ENCODE results near the gene NOL3.

NOL3 gene

DNA sequence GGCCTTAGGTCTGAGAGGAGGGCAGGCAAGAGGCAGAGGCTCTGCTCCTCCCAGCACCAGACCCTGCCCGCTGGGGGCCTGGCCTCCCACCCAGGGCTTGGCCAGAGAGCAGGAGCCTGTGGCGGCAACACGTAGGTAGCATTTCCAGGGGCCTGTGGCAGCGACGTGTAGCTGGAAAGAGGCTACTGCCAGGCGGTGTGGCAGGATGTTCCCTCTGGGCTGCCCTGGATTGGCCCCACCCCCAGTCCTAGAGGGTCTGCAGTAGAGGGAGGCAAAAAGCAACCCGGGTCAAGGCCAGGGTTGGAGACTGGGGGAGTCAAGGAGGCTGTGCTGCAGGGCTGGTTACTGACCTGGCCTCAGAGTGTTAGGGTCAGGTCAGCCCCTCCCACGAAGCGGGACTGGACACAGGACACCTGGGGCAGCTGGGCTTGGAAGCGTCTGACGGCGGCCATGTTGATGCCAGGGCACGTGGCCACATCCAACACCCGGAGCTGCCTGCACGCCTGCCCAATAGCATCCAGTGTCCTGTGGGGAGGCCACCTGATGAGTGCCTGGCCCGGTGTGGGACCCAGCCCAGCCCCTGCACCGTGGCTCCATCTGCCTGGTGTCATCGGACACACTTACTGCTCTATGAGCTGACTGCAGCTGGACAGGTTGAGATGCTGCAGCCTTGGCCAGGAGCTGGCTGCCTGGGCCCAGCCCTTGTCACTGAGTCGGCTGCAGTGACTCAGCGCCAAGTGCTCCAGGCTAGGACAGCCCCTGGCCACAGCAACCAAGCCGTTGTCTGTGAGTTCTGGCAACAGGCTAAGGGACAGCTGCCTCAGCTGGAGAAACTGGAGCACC is 37.1 kb downstream of the NOL3 start:
- DNase-seq: no peak

DNA sequence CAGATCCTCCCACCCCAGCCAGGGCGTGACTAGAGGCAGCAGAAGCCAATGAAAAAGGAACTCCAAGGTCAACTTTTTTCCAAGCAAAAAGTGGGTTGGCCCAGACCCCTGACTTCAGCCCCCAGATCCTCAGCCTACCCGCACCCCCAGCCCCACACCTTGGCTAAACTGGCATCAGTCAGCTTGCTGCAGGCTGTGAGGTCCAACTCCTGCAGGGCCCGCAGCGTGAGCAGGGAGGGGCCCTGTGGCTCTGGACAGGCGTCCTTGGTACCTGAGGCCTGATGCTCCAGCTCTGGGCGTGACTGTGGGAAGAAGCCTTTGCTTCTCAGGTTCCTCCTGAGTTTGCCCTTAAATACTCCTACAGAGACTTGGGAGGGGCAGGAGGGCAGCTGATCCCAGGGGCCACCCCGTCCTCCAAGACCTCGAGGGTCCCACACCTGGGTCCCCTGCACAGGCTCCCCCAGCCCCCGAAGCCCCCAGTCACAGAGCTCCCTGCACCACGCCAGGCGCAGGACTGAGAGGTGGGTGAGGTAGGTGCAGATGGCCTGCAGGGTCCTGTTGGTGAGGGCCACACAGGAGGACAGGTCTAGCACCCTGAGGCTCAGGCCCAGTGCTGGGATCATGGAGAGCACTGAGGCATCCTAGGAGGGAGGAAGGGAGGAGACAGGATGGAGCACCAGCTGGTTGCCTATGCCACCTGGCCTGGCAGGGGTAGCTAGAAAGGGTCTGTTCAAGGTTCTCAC is 38.0 kb downstream of the NOL3 start:
- DNase-seq: no peak

DNA sequence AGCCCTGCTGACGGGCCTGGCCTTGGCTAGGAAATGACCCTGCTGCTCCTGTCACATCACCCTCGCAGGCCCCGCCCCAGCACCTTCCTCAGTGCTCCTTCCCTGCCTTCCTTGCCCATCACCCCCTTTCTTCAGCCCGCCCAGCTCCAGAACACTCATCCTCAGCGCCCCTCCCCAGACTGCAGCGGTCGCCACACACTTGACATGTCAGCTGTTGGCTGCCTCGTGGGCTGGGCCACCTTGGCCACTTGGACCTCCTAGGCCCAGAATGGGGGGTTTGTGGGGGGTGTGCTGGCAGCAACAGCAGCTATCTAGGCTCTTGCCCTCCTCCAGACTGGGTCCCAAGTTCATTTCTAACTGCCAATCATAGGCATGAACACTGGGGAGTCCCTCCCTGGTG is 39.2 kb downstream of the NOL3 start:
- DNase-seq: no peak

- DNase-seq: no peak
Measured at GRCh38 chr16:67210069-67210937, 40.0 kb downstream of the NOL3 start.

DNA sequence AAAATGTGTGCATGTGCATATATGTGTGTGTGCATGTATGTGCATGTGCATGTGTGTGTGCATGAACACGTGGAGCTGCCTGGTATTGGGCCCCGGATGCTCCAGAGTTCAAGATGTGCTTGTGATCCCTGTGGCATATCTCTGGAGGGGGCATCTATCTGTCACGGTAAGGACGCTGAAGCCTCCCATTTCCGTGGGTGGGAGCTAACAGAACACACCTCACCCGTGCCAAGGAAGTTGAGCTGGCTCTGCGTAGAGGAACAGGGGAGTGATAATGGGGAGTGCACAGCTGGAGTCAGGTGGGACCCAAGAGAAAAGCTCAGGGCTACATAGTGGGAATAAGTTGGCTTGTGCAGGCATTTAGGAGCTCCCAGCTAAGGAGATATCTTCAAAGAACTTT is 41.3 kb downstream of the NOL3 start:
- DNase-seq: no peak

DNA sequence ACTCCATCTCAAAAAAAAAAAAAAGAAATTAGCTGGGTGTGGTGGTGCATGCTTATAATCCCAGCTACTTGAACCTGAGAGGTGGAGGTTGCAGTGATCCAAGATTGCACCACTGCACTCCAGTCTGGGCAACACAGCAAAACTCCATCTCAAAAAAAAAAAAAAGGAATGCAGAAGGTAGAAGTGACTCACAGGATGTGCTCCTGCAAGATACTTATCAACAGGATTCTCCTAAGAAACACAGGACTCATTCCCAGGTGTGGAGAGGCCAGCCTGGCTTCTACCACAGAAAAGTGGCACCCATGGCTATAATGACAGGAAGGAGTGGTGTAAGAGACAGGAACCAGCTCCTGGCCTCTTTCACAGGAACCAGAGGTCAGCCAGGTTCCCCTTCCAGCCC is 42.4 kb downstream of the NOL3 start:
- DNase-seq: no peak

GRCh38 chr16:67213197-67214019 is 43.1 kb downstream of the NOL3 start:
- no peak for DNase-seq

DNA sequence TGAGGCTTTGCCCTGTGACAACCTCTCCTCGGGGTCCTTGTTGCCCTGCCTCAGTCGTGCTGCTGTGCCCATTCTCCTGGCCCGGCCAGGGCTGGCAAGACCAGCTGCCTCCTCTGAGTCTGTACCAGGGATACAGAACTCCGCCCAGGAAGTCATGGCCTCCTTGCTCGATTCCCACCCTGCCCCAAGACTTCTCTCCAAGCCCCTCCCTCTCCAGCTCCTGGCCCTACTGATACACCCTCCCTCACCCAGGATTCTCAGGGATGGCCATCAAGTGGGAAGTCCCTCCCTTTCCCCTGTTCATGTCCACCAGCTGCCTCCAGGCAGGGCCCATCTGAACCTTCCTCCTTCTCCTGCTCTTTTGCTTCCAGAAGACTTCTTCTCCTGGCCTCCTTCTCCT is 45.4 kb downstream of the NOL3 start:
- no peak for DNase-seq

DNA sequence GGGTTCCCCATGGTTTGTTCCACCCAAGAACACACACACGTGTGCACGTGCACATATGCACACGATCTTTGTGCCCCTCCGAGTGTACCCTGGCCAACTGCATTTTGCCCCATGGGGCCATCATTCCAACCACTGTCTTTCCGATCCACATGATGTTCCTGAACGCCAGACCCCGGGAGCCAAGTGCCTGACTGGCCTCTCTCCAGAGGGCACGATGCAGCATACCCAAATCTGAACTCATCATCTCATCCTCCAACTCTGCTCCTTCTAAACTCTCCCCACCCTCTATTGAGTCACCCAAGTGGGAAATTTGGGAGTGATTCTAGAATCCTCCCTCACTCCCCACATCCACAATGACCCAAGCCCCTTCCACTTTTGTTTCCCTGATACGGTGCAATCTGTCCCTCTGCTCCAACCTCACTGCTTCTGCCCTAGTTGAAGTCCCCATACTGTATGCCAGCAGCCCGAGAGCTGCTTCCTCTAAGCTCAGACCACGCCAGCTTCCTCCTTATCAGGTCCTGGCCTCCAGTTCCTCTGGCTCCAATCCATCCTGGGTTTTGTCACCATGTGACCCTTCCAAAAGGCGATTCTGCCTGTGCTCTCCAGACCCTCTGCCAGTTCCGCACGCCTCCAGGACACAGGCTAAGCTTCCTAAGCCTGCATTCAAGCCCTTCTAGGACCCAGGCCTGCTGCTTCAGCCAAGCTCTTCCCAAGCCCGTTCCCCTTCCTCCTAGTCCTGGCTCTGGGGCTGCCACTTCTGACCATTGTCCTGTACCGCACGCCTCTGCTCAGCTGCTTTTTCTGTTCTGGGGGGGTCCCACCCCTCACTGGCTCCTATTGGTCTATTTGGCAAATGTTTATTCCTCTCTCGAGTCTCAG is 46.5 kb downstream of the NOL3 start:
- DNase-seq: no peak

GRCh38 chr16:67223992-67224391 is 53.7 kb downstream of the NOL3 start:
- DNase-seq: no peak
